OCI-LY7 (cell line): Measurements from ENCODE around the gene MYBPC1. TPM values are rescaled to one million over a fixed set of nuclear protein-coding genes. Genes with fewer than 3 reads are reported as not detected.
A peak's percentile ranks its signal among the peaks of the same experiment; 100 is the strongest.
"Not testable (repeated sequence)": the region's sequence is repeated elsewhere in the genome, so short reads cannot be mapped to it uniquely, and the experiment has no call there.

Experiments used
- BruUV-seq: library from RNA; stranded (reverse); fragments of 400-500 nt; replicated peaks from 2 replicates; lab custom pipeline; 2021; lab: Mats Ljungman, UMichigan
- CTCF ChIA-PET: fragments of 300-600 bp; sonication (Branson Sonifier 250); formaldehyde crosslinking; loops from one replicate; lab custom pipeline; 2022; ENCODE audit warnings: antibody characterized with exemption; ENCODE audit not compliant: unreplicated experiment; lab: Charles Lee
- POLR2A ChIA-PET: fragments of 300-600 bp; sonication (Branson Sonifier 250); formaldehyde crosslinking; loops from one replicate; lab custom pipeline; 2022; ENCODE audit warnings: antibody characterized with exemption; lab: Charles Lee
- DNase-seq: peaks from one replicate; pipeline ENCODE4 v3.0.0-alpha.2; 2015; ENCODE audit warnings: low spot score
- H2AFZ ChIP-seq: fragments of 200-600 bp; sonication (generic), shearing (Covaris generic); 2 replicates; pipeline ENCODE4 v1.6.1; 2014; ENCODE audit warnings: mild to moderate bottlenecking, antibody characterized with exemption, low read length, moderate library complexity
- H3K27ac ChIP-seq: fragments of 200-600 bp; sonication (generic); 2 replicates; pipeline ENCODE4 v1.5.1; 2014; ENCODE audit warnings: mixed run types, low read depth, mild to moderate bottlenecking, moderate library complexity, low read length, inconsistent platforms; ENCODE audit not compliant: poor library complexity, severe bottlenecking
- H3K36me3 ChIP-seq: fragments of 200-600 bp; sonication (generic); 2 replicates; pipeline ENCODE4 v1.6.1; 2014; ENCODE audit warnings: mild to moderate bottlenecking, antibody characterized with exemption, low read length, moderate library complexity, mixed read lengths; ENCODE audit not compliant: insufficient read depth
- H3K4me1 ChIP-seq: fragments of 200-600 bp; sonication (generic); 2 replicates; pipeline ENCODE4 v1.5.1; 2014; ENCODE audit warnings: mild to moderate bottlenecking, low read length; ENCODE audit not compliant: insufficient read depth, poor library complexity, severe bottlenecking
- H3K4me2 ChIP-seq: fragments of 200-600 bp; sonication (generic); 2 replicates; pipeline ENCODE4 v1.6.1; 2014; ENCODE audit warnings: mild to moderate bottlenecking, low read length
- H3K4me3 ChIP-seq: fragments of 200-600 bp; sonication (generic); 2 replicates; pipeline ENCODE4 v1.5.1; 2014; ENCODE audit warnings: mild to moderate bottlenecking, low read depth, low read length; ENCODE audit not compliant: poor library complexity, severe bottlenecking
- H3K79me2 ChIP-seq: fragments of 200-600 bp; sonication (generic); 2 replicates; pipeline ENCODE4 v1.6.1; 2016; ENCODE audit warnings: low read depth, mild to moderate bottlenecking, low read length, moderate library complexity, mixed read lengths; ENCODE audit not compliant: insufficient read depth
- H3K9me2 ChIP-seq: fragments of 200-600 bp; sonication (generic); 2 replicates; pipeline ENCODE4 v1.6.1; 2016; ENCODE audit warnings: mild to moderate bottlenecking, low read length, mixed read lengths; ENCODE audit not compliant: insufficient read depth
- H3K9me3 ChIP-seq: fragments of 200-600 bp; sonication (generic); 2 replicates; pipeline ENCODE4 v1.6.1; 2014; ENCODE audit warnings: mild to moderate bottlenecking, mixed run types, low read length, mixed read lengths
- H4K20me1 ChIP-seq: fragments of 200-600 bp; sonication (generic); 2 replicates; pipeline ENCODE4 v1.6.1; 2014; ENCODE audit warnings: mild to moderate bottlenecking, antibody characterized with exemption, low read length, moderate library complexity, mixed read lengths; ENCODE audit not compliant: insufficient read depth
- EZH2phosphoT487 ChIP-seq: fragments of 200-600 bp; sonication (generic); IDR thresholded peaks from 2 replicates; pipeline ENCODE4 v1.6.1; 2018; ENCODE audit warnings: low read depth, borderline replicate concordance, mild to moderate bottlenecking, mixed run types, antibody characterized with exemption, low read length, moderate library complexity, mixed read lengths
- intact Hi-C: fragments of 100-400 bp; cut with micrococcal nuclease; formaldehyde crosslinking; loops from one replicate; pipeline ENCODE4 v1.10.0; 2022; ENCODE audit not compliant: unreplicated experiment
- small RNA-seq: library from RNA; depleted of rRNA; stranded (forward); fragments of <200 nt; gene quantifications from one replicate; pipeline ENCODE3, GENCODE V24; 2014
- total RNA-seq, 2 experiments: library from RNA; depleted of rRNA in 1 of 2; stranded (reverse); fragments of >200 nt in 1 of 2; shearing (Covaris generic) in 1 of 2; gene quantifications; 2 replicates each; pipeline ENCODE4 v1.2.3, GENCODE V29; 2014 to 2022
- TF ChIP-seq, protein P1 (sequence below): fragments of 200-600 bp; sonication (generic); conservative IDR thresholded peaks from 2 replicates; pipeline ENCODE4 v1.5.1; 2014; ENCODE audit warnings: mild to moderate bottlenecking, antibody characterized with exemption, low read length, moderate library complexity, mixed read lengths

The MYBPC1 gene
- total RNA-seq, 2 experiments from 2014 or later, result not detected

- no peak overlapping the region for H2AFZ ChIP-seq
- H3K36me3 ChIP-seq, result peaks cover 16% of the 10 kb centered on the region
- POLR2A ChIA-PET, result interaction anchor here (1.1 to 1.6 kb wide), 2 partner anchors 8 to 13 kb away, joined by 4 to 10 read pairs; no protein-coding TSS in a partner anchor
- H3K4me2 ChIP-seq, result 0 out of 2 replicates have a peak overlapping the region, but pooled peaks have one; percentile 1
- H3K4me1 ChIP-seq, result peaks cover 8% of the 10 kb centered on the region
- H3K27ac ChIP-seq, result no peak overlapping the region
- H3K4me3 ChIP-seq, result no peak overlapping the region
- no peaks in the 10 kb centered on the region for H4K20me1 ChIP-seq
- no TSS peak for BruUV-seq
- intact Hi-C loops, result no loop called here
- no peaks in the 10 kb centered on the region for H3K9me2 ChIP-seq
- TF ChIP-seq EZH2phosphoT487, result no peak
- TF ChIP-seq, protein P1, sequence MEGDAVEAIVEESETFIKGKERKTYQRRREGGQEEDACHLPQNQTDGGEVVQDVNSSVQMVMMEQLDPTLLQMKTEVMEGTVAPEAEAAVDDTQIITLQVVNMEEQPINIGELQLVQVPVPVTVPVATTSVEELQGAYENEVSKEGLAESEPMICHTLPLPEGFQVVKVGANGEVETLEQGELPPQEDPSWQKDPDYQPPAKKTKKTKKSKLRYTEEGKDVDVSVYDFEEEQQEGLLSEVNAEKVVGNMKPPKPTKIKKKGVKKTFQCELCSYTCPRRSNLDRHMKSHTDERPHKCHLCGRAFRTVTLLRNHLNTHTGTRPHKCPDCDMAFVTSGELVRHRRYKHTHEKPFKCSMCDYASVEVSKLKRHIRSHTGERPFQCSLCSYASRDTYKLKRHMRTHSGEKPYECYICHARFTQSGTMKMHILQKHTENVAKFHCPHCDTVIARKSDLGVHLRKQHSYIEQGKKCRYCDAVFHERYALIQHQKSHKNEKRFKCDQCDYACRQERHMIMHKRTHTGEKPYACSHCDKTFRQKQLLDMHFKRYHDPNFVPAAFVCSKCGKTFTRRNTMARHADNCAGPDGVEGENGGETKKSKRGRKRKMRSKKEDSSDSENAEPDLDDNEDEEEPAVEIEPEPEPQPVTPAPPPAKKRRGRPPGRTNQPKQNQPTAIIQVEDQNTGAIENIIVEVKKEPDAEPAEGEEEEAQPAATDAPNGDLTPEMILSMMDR, result no peak
- CTCF ChIA-PET, result interaction anchor here (0.5 kb wide), 1 partner anchor 363 kb away, joined by 3 read pairs; no protein-coding TSS in a partner anchor
- peak; percentile 31 for DNase-seq
- no peaks in the 10 kb centered on the region for H3K79me2 ChIP-seq
- H3K9me3 ChIP-seq, result no peaks in the 10 kb centered on the region
These were observed 137.5 kb downstream of the MYBPC1 start for GRCh38 chr12:101732318-101732717.

GRCh38 chr12:101733166-101733565, 138.4 kb downstream of the MYBPC1 start:
- no peak overlapping the region for H3K4me2 ChIP-seq
- peaks cover 15% of the 10 kb centered on the region for H3K36me3 ChIP-seq
- no TSS peak for BruUV-seq
- H3K9me3 ChIP-seq, result no peaks in the 10 kb centered on the region
- CTCF ChIA-PET, result no interaction called here
- no peaks in the 10 kb centered on the region for H3K79me2 ChIP-seq
- no peak overlapping the region for H3K27ac ChIP-seq
- peaks cover 8% of the 10 kb centered on the region for H3K4me1 ChIP-seq
- H3K4me3 ChIP-seq, result no peak overlapping the region
- no peaks in the 10 kb centered on the region for H4K20me1 ChIP-seq
- intact Hi-C loops, result no loop called here
- no peaks in the 10 kb centered on the region for H3K9me2 ChIP-seq
- H2AFZ ChIP-seq, result no peak overlapping the region
- TF ChIP-seq EZH2phosphoT487, result no peak
- TF ChIP-seq, protein P1, result no peak
- POLR2A ChIA-PET, result interaction anchor here (1.1 to 1.6 kb wide), 4 partner anchors 9 to 26 kb away, joined by 3 to 10 read pairs (median 4); no protein-coding TSS in a partner anchor
- no peak for DNase-seq

- CTCF ChIA-PET, result not testable (repeated sequence)
These were observed 139.7 kb downstream of the MYBPC1 start for GRCh38 chr12:101734482-101734881.

More at GRCh38 chr12:101734482-101734881, 139.7 kb downstream of the MYBPC1 start:
- H3K4me3 ChIP-seq, H3K4me1 ChIP-seq, H3K27ac ChIP-seq, H2AFZ ChIP-seq, BruUV-seq, H4K20me1 ChIP-seq, H3K4me2 ChIP-seq, DNase-seq, H3K9me2 ChIP-seq, H3K79me2 ChIP-seq, H3K9me3 ChIP-seq, intact Hi-C loops: not testable (repeated sequence)
- H3K36me3 ChIP-seq, result peaks cover 12% of the 10 kb centered on the region
- POLR2A ChIA-PET, result interaction anchor here (1.2 kb wide), 1 partner anchor 8 kb away, joined by 3 read pairs; no protein-coding TSS in a partner anchor

Small RNA genes within 50 kb of the gene (small RNA-seq; reads per million reads assigned to genes)
- not detected for gene RNY1P16

Other genes with a start within 250 kb of the MYBPC1 start
- 61.1 and 63.3 TPM in 2 replicates for gene ARL1, start 187.2 kb upstream of the MYBPC1 start, total RNA-seq (2014; rRNA removed; shearing (Covaris generic))
- 68.1 and 75.3 TPM in 2 replicates for gene ARL1, start 187.2 kb upstream of the MYBPC1 start, total RNA-seq (2022)
- gene SPIC, start 119.6 kb upstream of the MYBPC1 start, total RNA-seq (2014; rRNA removed; shearing (Covaris generic)), result not detected in 2 replicates
- gene SPIC, start 119.6 kb upstream of the MYBPC1 start, total RNA-seq (2022), result not detected in 2 replicates
- gene CHPT1, start 102.7 kb downstream of the MYBPC1 start, total RNA-seq (2014; rRNA removed; shearing (Covaris generic)), result 33.6 and 56.6 TPM in 2 replicates
- 44.3 and 44.9 TPM in 2 replicates for gene CHPT1, start 102.7 kb downstream of the MYBPC1 start, total RNA-seq (2022)
- 0.13 and 2.4 TPM in 2 replicates for gene SYCP3, start 144.5 kb downstream of the MYBPC1 start, total RNA-seq (2014; rRNA removed; shearing (Covaris generic))
- 0.35 and 0.36 TPM in 2 replicates for gene SYCP3, start 144.5 kb downstream of the MYBPC1 start, total RNA-seq (2022)
- 35.8 and 38.9 TPM in 2 replicates for gene GNPTAB, start 236.0 kb downstream of the MYBPC1 start, total RNA-seq (2014; rRNA removed; shearing (Covaris generic))
- gene GNPTAB, start 236.0 kb downstream of the MYBPC1 start, total RNA-seq (2022), result 66.5 and 72.0 TPM in 2 replicates